Omental fat pad (tissue), 4 donors: ENCODE results near the gene ATG4A. TPM values are rescaled to one million over a fixed set of nuclear protein-coding genes. Genes with fewer than 3 reads are reported as not detected.

Experiments used
- ATAC-seq: fragments of 150-250 bp; one replicate; pipeline ENCODE4 v1.9.1; 2016; ENCODE audit warnings: mild to moderate bottlenecking, moderate library complexity; ENCODE audit not compliant: low FRiP score
- DNase-seq: peaks from one replicate; pipeline ENCODE4 v3.0.0-alpha.2; 2019; ENCODE audit warnings: low spot score
- total RNA-seq, 4 donors: library from RNA; depleted of rRNA; stranded (reverse); fragments of >200 nt; gene quantifications; one replicate each; pipeline ENCODE4 v1.1.0, GENCODE V29; 2016
- TF ChIP-seq, protein P1 (sequence below), 3 donors: fragments of 450-650 bp; IDR thresholded peaks; one replicate each; pipeline ENCODE4 v1.5.1; 2016 to 2017; ENCODE audit warnings: antibody characterized with exemption in 3 of 3, mild to moderate bottlenecking in 3 of 3, moderate library complexity in 2 of 3

The ATG4A gene
- total RNA-seq, 4 donors from 2014 or later: 8.8 to 15.4 (median 10.8) TPM

GRCh38 chrX:108177351-108178142, 86.0 kb downstream of the ATG4A start:
- DNase-seq (no peak), ATAC-seq (no peak)
- TF ChIP-seq, protein P1, sequence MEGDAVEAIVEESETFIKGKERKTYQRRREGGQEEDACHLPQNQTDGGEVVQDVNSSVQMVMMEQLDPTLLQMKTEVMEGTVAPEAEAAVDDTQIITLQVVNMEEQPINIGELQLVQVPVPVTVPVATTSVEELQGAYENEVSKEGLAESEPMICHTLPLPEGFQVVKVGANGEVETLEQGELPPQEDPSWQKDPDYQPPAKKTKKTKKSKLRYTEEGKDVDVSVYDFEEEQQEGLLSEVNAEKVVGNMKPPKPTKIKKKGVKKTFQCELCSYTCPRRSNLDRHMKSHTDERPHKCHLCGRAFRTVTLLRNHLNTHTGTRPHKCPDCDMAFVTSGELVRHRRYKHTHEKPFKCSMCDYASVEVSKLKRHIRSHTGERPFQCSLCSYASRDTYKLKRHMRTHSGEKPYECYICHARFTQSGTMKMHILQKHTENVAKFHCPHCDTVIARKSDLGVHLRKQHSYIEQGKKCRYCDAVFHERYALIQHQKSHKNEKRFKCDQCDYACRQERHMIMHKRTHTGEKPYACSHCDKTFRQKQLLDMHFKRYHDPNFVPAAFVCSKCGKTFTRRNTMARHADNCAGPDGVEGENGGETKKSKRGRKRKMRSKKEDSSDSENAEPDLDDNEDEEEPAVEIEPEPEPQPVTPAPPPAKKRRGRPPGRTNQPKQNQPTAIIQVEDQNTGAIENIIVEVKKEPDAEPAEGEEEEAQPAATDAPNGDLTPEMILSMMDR (IDR thresholded peaks at IDR 0.05): no peak

GRCh38 chrX:108178143-108178498, 86.5 kb downstream of the ATG4A start:
- TF ChIP-seq, protein P1 (IDR thresholded peaks at IDR 0.05): no peak
- ATAC-seq (no peak), DNase-seq (no peak)

GRCh38 chrX:108186811-108187210, 95.2 kb downstream of the ATG4A start:
- TF ChIP-seq, protein P1 (IDR thresholded peaks at IDR 0.05): no peak
- ATAC-seq: no peak
- no peak for DNase-seq

DNA sequence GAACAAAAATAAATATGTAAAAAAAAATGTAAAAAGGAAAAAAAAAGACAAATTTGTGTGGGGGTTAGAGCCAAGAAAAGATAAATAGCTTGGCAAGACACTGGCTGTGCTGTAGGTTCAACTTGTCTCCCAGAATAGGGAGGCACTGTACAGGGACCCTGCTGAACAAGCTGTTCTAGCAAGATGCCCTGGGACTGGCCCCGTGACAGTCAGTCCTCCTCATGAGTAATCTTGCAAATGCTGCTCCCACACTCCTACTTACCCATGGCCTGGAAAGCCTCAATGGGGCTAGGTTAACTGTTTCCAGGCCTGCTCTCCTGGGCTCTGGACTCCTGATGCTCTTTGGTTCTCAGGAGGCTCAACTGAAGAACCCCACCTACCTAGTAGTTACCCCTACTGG, 106.8 kb downstream of the ATG4A start:
- TF ChIP-seq, protein P1 (IDR thresholded peaks at IDR 0.05): no peak
- peak; percentile 49 for ATAC-seq
- DNase-seq: no peak

GRCh38 chrX:108199041-108199440, 107.5 kb downstream of the ATG4A start:
- DNase-seq (no peak), ATAC-seq (no peak)
- TF ChIP-seq, protein P1 (IDR thresholded peaks at IDR 0.05): no peak

DNA sequence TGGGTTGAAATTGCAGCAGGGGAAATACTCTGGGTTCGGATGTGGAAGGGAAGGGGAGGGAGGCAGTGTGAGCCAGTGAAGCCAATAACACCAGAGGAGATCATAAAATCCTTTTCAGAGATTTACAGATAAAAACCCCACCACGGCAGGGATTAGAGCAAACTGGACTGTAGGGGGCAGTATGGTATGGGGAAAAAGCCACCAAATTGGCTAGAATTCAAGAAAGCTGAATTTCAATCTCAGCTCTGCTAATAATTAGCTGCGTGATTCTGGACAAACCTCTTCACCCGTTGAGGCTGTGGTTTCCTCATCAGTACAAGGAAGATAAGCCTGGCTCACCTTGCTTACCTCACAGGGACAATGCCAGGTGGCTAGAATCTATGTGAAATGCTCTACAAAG, 108.1 kb downstream of the ATG4A start:
- ATAC-seq: no peak
- DNase-seq: no peak
- TF ChIP-seq, protein P1 (IDR thresholded peaks at IDR 0.05): no peak

DNA sequence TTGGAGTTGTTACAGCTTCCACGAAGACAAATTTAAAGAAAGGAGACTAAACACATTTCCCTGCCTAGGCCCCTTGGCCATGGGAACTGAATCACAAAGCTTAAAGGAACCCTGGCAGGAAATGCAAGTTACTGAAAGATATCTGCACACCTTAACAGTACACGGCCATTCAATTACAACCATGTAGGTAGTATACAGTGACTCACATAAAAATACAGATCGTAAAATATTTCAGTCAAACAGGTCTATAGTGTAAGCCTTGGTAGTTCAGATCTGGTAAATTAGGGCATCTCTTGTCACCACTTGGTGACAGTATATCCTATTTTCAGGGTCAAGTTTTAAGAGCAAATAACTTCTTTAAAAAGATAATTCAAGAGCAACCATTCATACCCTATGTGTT, 112.0 kb downstream of the ATG4A start:
- ATAC-seq: no peak
- TF ChIP-seq, protein P1 (IDR thresholded peaks at IDR 0.05): no peak
- no peak for DNase-seq
